Right lobe of liver (tissue), 4 donors: ENCODE measurements around the gene FAH.

Experiments
- POLR2A ChIP-seq: fragments of 450-650 bp; IDR thresholded peaks from one replicate; pipeline ENCODE4 v1.6.1; 2017; ENCODE audit warnings: antibody characterized with exemption, mild to moderate bottlenecking
- TF ChIP-seq, protein P1 (sequence below), 4 donors: fragments of 200-600 bp in 3 of 4; fragments of 450-650 bp in 1 of 4; IDR thresholded peaks; one replicate each; pipeline versions ENCODE4 v1.5.1 to v1.8.0; 2016 to 2022; ENCODE audit warnings: antibody characterized with exemption in 4 of 4, mild to moderate bottlenecking in 2 of 4
- donor health status: DM: no; HTN: no; CAD: no.
- donor health status: DM: no; HTN: no; CAD: no.
- donor health status: DM: no; HTN: yes; CAD: no.

GRCh38 chr15:80234883-80235282 lies 82.1 kb downstream of the FAH start:
- TF ChIP-seq, protein P1, sequence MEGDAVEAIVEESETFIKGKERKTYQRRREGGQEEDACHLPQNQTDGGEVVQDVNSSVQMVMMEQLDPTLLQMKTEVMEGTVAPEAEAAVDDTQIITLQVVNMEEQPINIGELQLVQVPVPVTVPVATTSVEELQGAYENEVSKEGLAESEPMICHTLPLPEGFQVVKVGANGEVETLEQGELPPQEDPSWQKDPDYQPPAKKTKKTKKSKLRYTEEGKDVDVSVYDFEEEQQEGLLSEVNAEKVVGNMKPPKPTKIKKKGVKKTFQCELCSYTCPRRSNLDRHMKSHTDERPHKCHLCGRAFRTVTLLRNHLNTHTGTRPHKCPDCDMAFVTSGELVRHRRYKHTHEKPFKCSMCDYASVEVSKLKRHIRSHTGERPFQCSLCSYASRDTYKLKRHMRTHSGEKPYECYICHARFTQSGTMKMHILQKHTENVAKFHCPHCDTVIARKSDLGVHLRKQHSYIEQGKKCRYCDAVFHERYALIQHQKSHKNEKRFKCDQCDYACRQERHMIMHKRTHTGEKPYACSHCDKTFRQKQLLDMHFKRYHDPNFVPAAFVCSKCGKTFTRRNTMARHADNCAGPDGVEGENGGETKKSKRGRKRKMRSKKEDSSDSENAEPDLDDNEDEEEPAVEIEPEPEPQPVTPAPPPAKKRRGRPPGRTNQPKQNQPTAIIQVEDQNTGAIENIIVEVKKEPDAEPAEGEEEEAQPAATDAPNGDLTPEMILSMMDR (IDR thresholded peaks at IDR 0.05) = peak; percentile 45 to 52 (median 48)
- TF ChIP-seq POLR2A = no peak
